Activated naive CD4-positive, alpha-beta T cell treated with anti-CD3 and anti-CD28 coated beads for 36 hours (primary cell): Measurements from ENCODE around the gene MTURN. TPM values are rescaled to one million over a fixed set of nuclear protein-coding genes. Genes with fewer than 3 reads are reported as not detected.

Experiments used
- CTCF ChIA-PET: fragments of 350-600 bp; sonication (Branson Sonifier 250); formaldehyde crosslinking; loops from one replicate; lab custom pipeline; 2021; ENCODE audit warnings: antibody characterized with exemption; lab: Charles Lee
- DNase-seq: peaks from one replicate; pipeline ENCODE4 v3.0.0-alpha.2; 2020
- H3K27ac Mint-ChIP-seq: one replicate; pipeline ENCODE4 v1.8.0; 2021; ENCODE audit warnings: mild to moderate bottlenecking, mixed read lengths
- H3K27me3 Mint-ChIP-seq: one replicate; pipeline ENCODE4 v1.8.0; 2021; ENCODE audit warnings: low read depth, mixed read lengths
- H3K36me3 Mint-ChIP-seq: one replicate; pipeline ENCODE4 v1.8.0; 2021; ENCODE audit warnings: low read depth, mixed read lengths
- H3K4me1 Mint-ChIP-seq: one replicate; pipeline ENCODE4 v1.8.0; 2021; ENCODE audit warnings: low read depth, mixed read lengths
- H3K4me3 Mint-ChIP-seq: one replicate; pipeline ENCODE4 v1.8.0; 2021; ENCODE audit warnings: mild to moderate bottlenecking, moderate library complexity, mixed read lengths
- H3K9me3 Mint-ChIP-seq: one replicate; pipeline ENCODE4 v1.8.0; 2021; ENCODE audit warnings: mixed read lengths
- intact Hi-C: fragments of 100-400 bp; cut with micrococcal nuclease; formaldehyde crosslinking; loops from one replicate; pipeline ENCODE4 v1.15.1; 2023
- total RNA-seq, 2 experiments: library from RNA; stranded (reverse); gene quantifications; one replicate each; pipeline ENCODE4 v1.2.3, GENCODE V29; 2021

Gene MTURN
- total RNA-seq, 2 experiments from 2014 or later, result 5.1 to 6.3 TPM

GRCh38 chr7:30139836-30140384, 5.1 kb downstream of the MTURN start:
- CTCF ChIA-PET, result no interaction called here
- H3K36me3 Mint-ChIP-seq, result no peaks in the 10 kb centered on the region
- intact Hi-C loops, result loop anchor here (5.0 kb wide), 1 partner anchor 207 kb away; no protein-coding TSS in a partner anchor

GRCh38 chr7:30140456-30140855, 5.7 kb downstream of the MTURN start:
- intact Hi-C loops, result no loop called here
- no peaks in the 10 kb centered on the region for H3K27me3 Mint-ChIP-seq
- DNase-seq, result no peak
- H3K4me3 Mint-ChIP-seq, result no peak overlapping the region
- CTCF ChIA-PET, result no interaction called here
- H3K9me3 Mint-ChIP-seq, result no peaks in the 10 kb centered on the region
- no peaks in the 10 kb centered on the region for H3K4me1 Mint-ChIP-seq
- H3K27ac Mint-ChIP-seq, result no peak overlapping the region
- no peaks in the 10 kb centered on the region for H3K36me3 Mint-ChIP-seq

More at GRCh38 chr7:30139836-30140384, 5.1 kb downstream of the MTURN start:
- no peaks in the 10 kb centered on the region for H3K4me1 Mint-ChIP-seq
- no peak for DNase-seq
- no peak overlapping the region for H3K4me3 Mint-ChIP-seq
- no peaks in the 10 kb centered on the region for H3K9me3 Mint-ChIP-seq
- H3K27me3 Mint-ChIP-seq, result no peaks in the 10 kb centered on the region
- H3K27ac Mint-ChIP-seq, result no peak overlapping the region

GRCh38 chr7:30142710-30143109, 7.9 kb downstream of the MTURN start:
- intact Hi-C loops, result no loop called here
- no peak overlapping the region for H3K27ac Mint-ChIP-seq
- CTCF ChIA-PET, result no interaction called here
- no peaks in the 10 kb centered on the region for H3K27me3 Mint-ChIP-seq
- H3K4me1 Mint-ChIP-seq, result no peaks in the 10 kb centered on the region
- H3K36me3 Mint-ChIP-seq, result no peaks in the 10 kb centered on the region
- no peaks in the 10 kb centered on the region for H3K9me3 Mint-ChIP-seq
- DNase-seq, result no peak
- H3K4me3 Mint-ChIP-seq, result no peak overlapping the region

GRCh38 chr7:30143748-30144251, 9.0 kb downstream of the MTURN start:
- CTCF ChIA-PET, result no interaction called here
- intact Hi-C loops, result no loop called here
- DNase-seq, result peak; percentile 25
- H3K9me3 Mint-ChIP-seq, result no peaks in the 10 kb centered on the region
- H3K27me3 Mint-ChIP-seq, result no peaks in the 10 kb centered on the region
- peaks cover 1% of the 10 kb centered on the region for H3K36me3 Mint-ChIP-seq
- H3K4me3 Mint-ChIP-seq, result no peak overlapping the region
- no peaks in the 10 kb centered on the region for H3K4me1 Mint-ChIP-seq
- H3K27ac Mint-ChIP-seq, result no peak overlapping the region

GRCh38 chr7:30144657-30145306, 10.0 kb downstream of the MTURN start:
- Mint-ChIP-seq H3K36me3 (peaks cover 1% of the 10 kb centered on the region), H3K27ac (no peak overlapping the region), H3K4me1 (no peaks in the 10 kb centered on the region), H3K9me3 (no peaks in the 10 kb centered on the region), H3K27me3 (no peaks in the 10 kb centered on the region), H3K4me3 (no peak overlapping the region)
- intact Hi-C loops, result no loop called here
- CTCF ChIA-PET, result no interaction called here
- DNase-seq, result no peak

- no peak overlapping the region for H3K27ac Mint-ChIP-seq
- H3K9me3 Mint-ChIP-seq, result no peaks in the 10 kb centered on the region
- H3K27me3 Mint-ChIP-seq, result no peaks in the 10 kb centered on the region
- intact Hi-C loops, result no loop called here
- no peaks in the 10 kb centered on the region for H3K4me1 Mint-ChIP-seq
- DNase-seq, result no peak
- H3K4me3 Mint-ChIP-seq, result no peak overlapping the region
- H3K36me3 Mint-ChIP-seq, result peaks cover 1% of the 10 kb centered on the region
- CTCF ChIA-PET, result no interaction called here
These were observed 10.7 kb downstream of the MTURN start for GRCh38 chr7:30145426-30145970.

- DNase-seq, result peak; percentile 16
These were observed 11.4 kb downstream of the MTURN start for GRCh38 chr7:30146127-30146612.

GRCh38 chr7:30147223-30147622, 12.4 kb downstream of the MTURN start:
- Mint-ChIP-seq H3K27me3 (no peaks in the 10 kb centered on the region), H3K4me3 (no peak overlapping the region), H3K4me1 (no peaks in the 10 kb centered on the region), H3K36me3 (peaks cover 1% of the 10 kb centered on the region), H3K9me3 (no peaks in the 10 kb centered on the region), H3K27ac (no peak overlapping the region)
- CTCF ChIA-PET, result interaction anchor here (1.1 kb wide), 1 partner anchor 10 kb away, joined by 3 read pairs; no protein-coding TSS in a partner anchor
- DNase-seq, result no peak
- intact Hi-C loops, result no loop called here

More at GRCh38 chr7:30146127-30146612, 11.4 kb downstream of the MTURN start:
- intact Hi-C loops, result no loop called here
- H3K4me1 Mint-ChIP-seq, result no peaks in the 10 kb centered on the region
- no peak overlapping the region for H3K4me3 Mint-ChIP-seq
- peaks cover 1% of the 10 kb centered on the region for H3K36me3 Mint-ChIP-seq
- no peaks in the 10 kb centered on the region for H3K27me3 Mint-ChIP-seq
- CTCF ChIA-PET, result interaction anchor here (1.1 kb wide), 1 partner anchor 9 kb away, joined by 3 read pairs; no protein-coding TSS in a partner anchor
- no peak overlapping the region for H3K27ac Mint-ChIP-seq
- no peaks in the 10 kb centered on the region for H3K9me3 Mint-ChIP-seq

- DNase-seq, result no peak
- intact Hi-C loops, result no loop called here
- Mint-ChIP-seq H3K4me1 (no peaks in the 10 kb centered on the region), H3K36me3 (peaks cover 1% of the 10 kb centered on the region), H3K9me3 (no peaks in the 10 kb centered on the region), H3K4me3 (no peak overlapping the region), H3K27me3 (no peaks in the 10 kb centered on the region), H3K27ac (no peak overlapping the region)
- CTCF ChIA-PET, result interaction anchor here (1.4 kb wide), 1 partner anchor 85 kb away, joined by 4 read pairs; no protein-coding TSS in a partner anchor
These were observed 13.0 kb downstream of the MTURN start for GRCh38 chr7:30147785-30148184.

GRCh38 chr7:30148426-30148825, 13.6 kb downstream of the MTURN start:
- intact Hi-C loops, result no loop called here
- CTCF ChIA-PET, result interaction anchor here (0.6 to 1.4 kb wide), 4 partner anchors 9 to 329 kb away, joined by 3 to 4 read pairs (median 3); no protein-coding TSS in a partner anchor
- Mint-ChIP-seq H3K36me3 (peaks cover 1% of the 10 kb centered on the region), H3K4me3 (no peak overlapping the region), H3K9me3 (no peaks in the 10 kb centered on the region), H3K27me3 (no peaks in the 10 kb centered on the region), H3K4me1 (no peaks in the 10 kb centered on the region), H3K27ac (peak overlapping the region; percentile 20)
- DNase-seq, result no peak

- peak overlapping the region; percentile 49 for H3K4me3 Mint-ChIP-seq
- intact Hi-C loops, result loop anchor here (1.0 kb wide), 2 partner anchors 10 to 12 kb away; no protein-coding TSS in a partner anchor
- DNase-seq, result peak; percentile 69
- H3K27me3 Mint-ChIP-seq, result no peaks in the 10 kb centered on the region
- peak overlapping the region; percentile 21 for H3K27ac Mint-ChIP-seq
- H3K4me1 Mint-ChIP-seq, result no peaks in the 10 kb centered on the region
- H3K36me3 Mint-ChIP-seq, result peaks cover 1% of the 10 kb centered on the region
- CTCF ChIA-PET, result interaction anchor here (0.6 to 1.4 kb wide), 4 partner anchors 9 to 329 kb away, joined by 3 to 4 read pairs (median 3); no protein-coding TSS in a partner anchor
- no peaks in the 10 kb centered on the region for H3K9me3 Mint-ChIP-seq
These were observed 14.2 kb downstream of the MTURN start for GRCh38 chr7:30148951-30149459.

- Mint-ChIP-seq H3K9me3 (no peaks in the 10 kb centered on the region), H3K4me3 (peak overlapping the region; percentile 49)
- CTCF ChIA-PET, result no interaction called here
These were observed 15.0 kb downstream of the MTURN start for GRCh38 chr7:30149640-30150272.

More at GRCh38 chr7:30149640-30150272, 15.0 kb downstream of the MTURN start:
- H3K4me1 Mint-ChIP-seq, result no peaks in the 10 kb centered on the region
- no peak overlapping the region for H3K27ac Mint-ChIP-seq
- no peaks in the 10 kb centered on the region for H3K27me3 Mint-ChIP-seq
- intact Hi-C loops, result loop anchor here (1.0 kb wide), 2 partner anchors 10 to 12 kb away; no protein-coding TSS in a partner anchor
- no peak for DNase-seq
- peaks cover 1% of the 10 kb centered on the region for H3K36me3 Mint-ChIP-seq
